H1 (cell line): Measurements from ENCODE around the gene ATP1B3. TPM values are rescaled to one million over a fixed set of nuclear protein-coding genes. Genes with fewer than 3 reads are reported as not detected.

Experiments used
- CTCF ChIA-PET: fragments of 300-600 bp; sonication (Branson Sonifier 250); formaldehyde crosslinking; loops from one replicate; lab custom pipeline; 2021; ENCODE audit not compliant: partially characterized antibody; lab: Charles Lee
- POLR2A ChIA-PET: fragments of 300-600 bp; sonication (Branson Sonifier 250); formaldehyde crosslinking; loops from one replicate; lab custom pipeline; 2021; ENCODE audit warnings: inconsistent platforms; ENCODE audit not compliant: partially characterized antibody; lab: Charles Lee
- DNase-seq, 2 experiments: peaks; one replicate each; pipeline versions ENCODE4 v3.0.0 to v3.0.0-alpha.2; 2010 to 2022; ENCODE audit warnings: low spot score in 2 of 2, low read depth in 1 of 2, mixed read lengths in 1 of 2
- FAIRE-seq: peaks from 2 replicates; lab custom pipeline; 2011; peaks lifted over from hg19 to GRCh38; lab: Jason Lieb, UNC
- H2AFZ ChIP-seq: 2 replicates; pipeline ENCODE4 v1.8.1; 2012; ENCODE audit warnings: low read length, inconsistent platforms
- H2AK5ac ChIP-seq: 2 replicates; pipeline ENCODE4 v1.6.1; 2013; ENCODE audit warnings: low read depth, low read length
- H2BK120ac ChIP-seq: replicated peaks from 2 replicates; pipeline ENCODE3; 2013; ENCODE audit warnings: low read depth, low read length, inconsistent platforms
- H2BK12ac ChIP-seq: 2 replicates; pipeline ENCODE4 v1.6.1; 2013; ENCODE audit warnings: low read depth, low read length
- H2BK15ac ChIP-seq: 2 replicates; pipeline ENCODE4 v1.6.1; 2013; ENCODE audit warnings: low read length
- H2BK20ac ChIP-seq: 2 replicates; pipeline ENCODE4 v1.6.1; 2013; ENCODE audit warnings: low read length
- H2BK5ac ChIP-seq: 2 replicates; pipeline ENCODE4 v1.6.1; 2013; ENCODE audit warnings: low read depth, low read length
- H3K14ac ChIP-seq: 2 replicates; pipeline ENCODE4 v1.6.1; 2013; ENCODE audit warnings: inconsistent platforms; ENCODE audit not compliant: insufficient read length
- H3K18ac ChIP-seq: 2 replicates; pipeline ENCODE4 v1.6.1; 2013; ENCODE audit warnings: low read length; ENCODE audit errors: extremely low read depth
- H3K23ac ChIP-seq: 2 replicates; pipeline ENCODE4 v1.6.1; 2013; ENCODE audit warnings: inconsistent platforms; ENCODE audit not compliant: insufficient read length
- H3K23me2 ChIP-seq: 2 replicates; pipeline ENCODE4 v1.6.1; 2013; ENCODE audit warnings: low read depth, low read length
- H3K27ac ChIP-seq: 2 replicates; pipeline ENCODE4 v1.6.1; 2011; ENCODE audit warnings: low read depth, low read length, inconsistent platforms
- H3K27me3 ChIP-seq, 4 experiments: replicated peaks in 1 of 4; 1 replicate in 1 of 4; 2 replicates in 3 of 4; pipeline versions ENCODE4 v1.6.1 to v1.8.1; 2011 to 2013; ENCODE audit warnings: low read length in 3 of 4, mild to moderate bottlenecking in 3 of 4, inconsistent platforms in 2 of 4, mixed read lengths in 2 of 4, moderate library complexity in 1 of 4; ENCODE audit not compliant: control insufficient read depth in 3 of 4, insufficient read depth in 3 of 4; ENCODE audit errors: extremely low read depth in 1 of 4
- H3K36me3 ChIP-seq, 4 experiments: 2 replicates each; pipeline versions ENCODE4 v1.6.1 to v1.8.1; 2011 to 2013; ENCODE audit warnings: mild to moderate bottlenecking in 4 of 4, low read length in 3 of 4, moderate library complexity in 2 of 4, control low read depth in 1 of 4, inconsistent platforms in 1 of 4; ENCODE audit not compliant: insufficient read depth in 4 of 4, control insufficient read depth in 2 of 4
- H3K4ac ChIP-seq: replicated peaks from 2 replicates; pipeline ENCODE3; 2013; ENCODE audit warnings: low read length, low read depth, mixed read lengths, inconsistent platforms; ENCODE audit not compliant: insufficient read length
- H3K4me1 ChIP-seq, 4 experiments: replicated peaks in 1 of 4; 1 replicate in 1 of 4; 2 replicates in 3 of 4; pipeline versions ENCODE4 v1.6.1 to v1.8.1; 2011 to 2013; ENCODE audit warnings: low read length in 3 of 4, inconsistent platforms in 2 of 4, mixed read lengths in 1 of 4; ENCODE audit not compliant: insufficient read depth in 4 of 4, control insufficient read depth in 3 of 4
- H3K4me2 ChIP-seq, 2 experiments: 2 replicates each; pipeline versions ENCODE4 v1.6.1 to v1.8.1; 2011 to 2013; ENCODE audit warnings: low read depth in 2 of 2, low read length in 2 of 2, control low read depth in 1 of 2, inconsistent platforms in 1 of 2, mild to moderate bottlenecking in 1 of 2; ENCODE audit not compliant: insufficient read depth in 1 of 2
- H3K4me3 ChIP-seq, 4 experiments: fragments of 200-600, 300-600 bp in 1 of 4; sonication (generic), shearing (Covaris generic), sonication (Bioruptor Twin) in 1 of 4; 2 replicates each; pipeline versions ENCODE4 v1.5.1 to v1.8.1; 2011 to 2016; ENCODE audit warnings: low read length in 4 of 4, low read depth in 3 of 4, control low read depth in 2 of 4, inconsistent platforms in 2 of 4, mild to moderate bottlenecking in 2 of 4, mixed read lengths in 1 of 4, moderate library complexity in 1 of 4; ENCODE audit not compliant: insufficient read depth in 2 of 4; ENCODE audit errors: extremely low read depth in 1 of 4
- H3K56ac ChIP-seq: replicated peaks from 2 replicates; pipeline ENCODE3; 2013; ENCODE audit warnings: low read depth, mild to moderate bottlenecking, mixed read lengths, low read length, inconsistent platforms; ENCODE audit not compliant: insufficient read length
- H3K79me1 ChIP-seq: 2 replicates; pipeline ENCODE4 v1.6.1; 2013; ENCODE audit warnings: low read depth, low read length, control low read depth
- H3K79me2 ChIP-seq, 2 experiments: 2 replicates each; pipeline versions ENCODE4 v1.6.1 to v1.8.1; 2012 to 2013; ENCODE audit warnings: low read length in 2 of 2, mild to moderate bottlenecking in 2 of 2, inconsistent platforms in 1 of 2; ENCODE audit not compliant: insufficient read depth in 2 of 2, control insufficient read depth in 1 of 2
- H3K9ac ChIP-seq, 4 experiments: replicated peaks in 1 of 4; 1 replicate in 1 of 4; 2 replicates in 3 of 4; pipeline versions ENCODE4 v1.6.1 to v1.8.1; 2011 to 2013; ENCODE audit warnings: low read depth in 3 of 4, low read length in 3 of 4, control low read depth in 2 of 4, mild to moderate bottlenecking in 2 of 4, moderate library complexity in 2 of 4, inconsistent platforms in 1 of 4; ENCODE audit errors: extremely low read depth in 1 of 4
- H3K9me3 ChIP-seq, 2 experiments: 2 replicates each; pipeline versions ENCODE4 v1.6.1 to v1.8.1; 2012 to 2013; ENCODE audit warnings: mild to moderate bottlenecking in 2 of 2, moderate library complexity in 2 of 2, control low read depth in 1 of 2, inconsistent platforms in 1 of 2, low read depth in 1 of 2, low read length in 1 of 2, mixed read lengths in 1 of 2; ENCODE audit not compliant: insufficient read depth in 2 of 2
- H4K20me1 ChIP-seq, 2 experiments: replicated peaks in 1 of 2; 2 replicates each; pipeline versions ENCODE3 to v1.8.1; 2011 to 2013; ENCODE audit warnings: inconsistent platforms in 2 of 2, low read length in 2 of 2, mild to moderate bottlenecking in 1 of 2; ENCODE audit not compliant: insufficient read depth in 2 of 2, control insufficient read depth in 1 of 2
- H4K5ac ChIP-seq: 2 replicates; pipeline ENCODE4 v1.6.1; 2013; ENCODE audit warnings: low read length, low read depth, mixed read lengths, inconsistent platforms; ENCODE audit not compliant: insufficient read length
- H4K8ac ChIP-seq: 2 replicates; pipeline ENCODE4 v1.8.0; 2013; ENCODE audit warnings: mild to moderate bottlenecking, moderate library complexity, low read length, inconsistent platforms; ENCODE audit not compliant: insufficient read depth; ENCODE audit errors: extremely low read depth
- H4K91ac ChIP-seq: replicated peaks from 2 replicates; pipeline ENCODE3; 2013; ENCODE audit warnings: low read length, mixed read lengths, inconsistent platforms; ENCODE audit not compliant: insufficient read length
- EP300 ChIP-seq, 2 experiments: IDR thresholded peaks; 1 replicate in 1 of 2; 2 replicates in 1 of 2; pipeline ENCODE4 v1.6.1; 2011 to 2012; ENCODE audit warnings: low read depth in 2 of 2, low read length in 2 of 2, mild to moderate bottlenecking in 2 of 2, borderline replicate concordance in 1 of 2, inconsistent platforms in 1 of 2, moderate library complexity in 1 of 2
- HDAC2 ChIP-seq, 2 experiments: fragments of 300-600 bp in 1 of 2; sonication (generic) in 1 of 2; IDR thresholded peaks; 2 replicates each; pipeline ENCODE4 v1.6.1; 2011 to 2012; ENCODE audit warnings: low read depth in 2 of 2, low read length in 2 of 2, mild to moderate bottlenecking in 2 of 2, moderate library complexity in 2 of 2, borderline replicate concordance in 1 of 2, inconsistent platforms in 1 of 2
- MAFK ChIP-seq: IDR thresholded peaks from 2 replicates; pipeline ENCODE4 v1.6.1; 2012; ENCODE audit warnings: low read depth, mild to moderate bottlenecking, improper control_type of control experiment, low read length
- MAX ChIP-seq: IDR thresholded peaks from 2 replicates; pipeline ENCODE4 v1.6.1; 2012; ENCODE audit warnings: inconsistent platforms
- POU5F1 ChIP-seq: IDR thresholded peaks from 2 replicates; pipeline ENCODE4 v1.6.1; 2011; ENCODE audit warnings: low read depth, mild to moderate bottlenecking, low read length, moderate library complexity
- RNF2 ChIP-seq: fragments of 200-900, 300-1000 bp; sonication (generic); IDR thresholded peaks from 2 replicates; pipeline ENCODE4 v1.7.1; 2016; ENCODE audit warnings: borderline replicate concordance, low read depth, mild to moderate bottlenecking, antibody characterized with exemption, low read length; ENCODE audit not compliant: poor library complexity, severe bottlenecking; ENCODE audit errors: missing control alignments
- TBP ChIP-seq: IDR thresholded peaks from 2 replicates; pipeline ENCODE4 v1.6.1; 2011; ENCODE audit warnings: low read depth, low read length, improper control_type of control experiment
- WGBS, 2 experiments: shearing (Covaris generic) in 1 of 2; methylation state at CpG; one replicate each; pipeline versions ENCODE4 v1.1.6 to v1.1.7; 2013 to 2015; ENCODE audit warnings: low lambda C conversion rate in 2 of 2, mixed read lengths in 2 of 2, inconsistent platforms in 1 of 2, low coverage in 1 of 2, missing lambda C conversion rate in 1 of 2; ENCODE audit not compliant: insufficient replicate concordance in 2 of 2, insufficient coverage in 1 of 2, insufficient read length in 1 of 2; ENCODE audit errors: extremely low coverage in 1 of 2, missing lambda C conversion rate in 1 of 2; 5-methylcytosine and 5-hydroxymethylcytosine counted together
- long read RNA-seq, 2 experiments: library from RNA in 1 of 2; library from capped mRNA in 1 of 2; stranded (forward); transcript quantifications; one replicate each; pipeline ENCODE4 v2.0.0, GENCODE V29; 2021; ENCODE audit warnings: inconsistent platforms in 1 of 2
- polyA minus RNA-seq, 3 experiments: library from RNA; depleted of rRNA, polyadenylated mRNA; stranded (reverse); fragments of >200 nt; gene quantifications; 1 replicate in 2 of 3; 2 replicates in 1 of 3; pipeline ENCODE4 v1.2.3, GENCODE V29; 2011
- polyA plus RNA-seq, 7 experiments: library from polyadenylated mRNA; depleted of rRNA in 3 of 7; stranded (reverse) in 5 of 7; unstranded in 2 of 7; fragments of >200 nt in 5 of 7; fragments of 200-250 nt in 2 of 7; gene quantifications; 1 replicate in 5 of 7; 2 replicates in 1 of 7; 4 replicates in 1 of 7; pipeline versions ENCODE4 v1.2.1 to v1.2.3, GENCODE V29; 2011 to 2013; ENCODE audit warnings: missing spikeins in 2 of 7, mixed read lengths in 2 of 7
- total RNA-seq: library from RNA; stranded (reverse); fragmentation: NEBNext Ultra II Directional; extraction: Animal tissue kit (Norgen Biotek cat#: 25700); gene quantifications from 2 replicates; pipeline ENCODE4 v1.2.1, GENCODE V29; 2021

Gene ATP1B3
- total RNA-seq (233 and 250 TPM in 2 replicates), polyA plus RNA-seq (2011; rRNA removed) (162 and 342 TPM in 2 replicates), polyA minus RNA-seq (2011; rRNA and poly(A)+ RNA removed) (130 and 165 TPM in 2 replicates)
- polyA plus RNA-seq (2011; cell fraction: cytosol; rRNA removed), result 243 TPM
- 62.7 TPM for polyA plus RNA-seq (2011; cell fraction: nucleus; rRNA removed)
- 208 to 470 TPM (median 231 TPM) in 4 replicates for polyA plus RNA-seq (2012, experiment 1 of 2)
- polyA plus RNA-seq (2012, experiment 2 of 2), result 68.4 TPM
- polyA plus RNA-seq (2013, experiment 1 of 2), result 292 TPM
- polyA plus RNA-seq (2013, experiment 2 of 2), result 344 TPM
- 96.7 TPM for polyA minus RNA-seq (2011; cell fraction: cytosol; rRNA and poly(A)+ RNA removed)
- 53.9 TPM for polyA minus RNA-seq (2011; cell fraction: nucleus; rRNA and poly(A)+ RNA removed)
- long read RNA-seq, experiment 1, transcript ATP1B3-201 (7 exons, 1,811 nt), result major isoform, 185 of 299 reads
- long read RNA-seq, experiment 1, partial matches to known transcripts, result 62 of 299 reads
- long read RNA-seq, experiment 1, other reads (novel, unspliced or antisense), result 48 of 299 reads
- long read RNA-seq, experiment 2, transcript ATP1B3-201 (7 exons, 1,811 nt), result major isoform, 5 of 23 reads
- long read RNA-seq, experiment 2, partial matches to known transcripts, result 2 of 23 reads
- long read RNA-seq, experiment 2, other reads (novel, unspliced or antisense), result 16 of 23 reads

DNA sequence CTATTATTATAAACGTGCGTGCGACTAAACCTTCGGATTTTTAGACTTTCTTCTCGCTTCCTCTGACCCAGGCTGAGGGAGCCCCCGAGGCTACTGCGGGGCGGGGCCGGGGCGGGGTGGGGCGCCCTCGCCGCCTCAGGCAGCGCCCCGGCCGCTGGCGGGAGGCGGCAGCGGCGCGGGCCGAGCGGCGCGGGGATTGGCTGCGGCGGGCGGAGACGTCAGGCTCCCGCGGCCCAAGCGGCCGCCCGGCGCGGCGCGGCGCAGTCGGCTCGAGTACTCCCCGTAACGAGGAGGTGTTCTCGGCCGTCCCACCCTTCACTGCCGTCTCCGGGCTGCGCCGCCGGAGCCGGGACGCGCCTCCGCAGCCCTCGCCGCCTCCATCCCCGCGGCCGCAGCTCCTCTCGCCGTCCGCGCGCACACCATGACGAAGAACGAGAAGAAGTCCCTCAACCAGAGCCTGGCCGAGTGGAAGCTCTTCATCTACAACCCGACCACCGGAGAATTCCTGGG, at the start of gene ATP1B3:
TSS of gene ATP1B3 (plus strand) at position 263 of the 510 bp plus-strand sequence. CDS start at position 422, 159 bp downstream.
- DNase-seq (peak; percentile 25 to 80), FAIRE-seq (no peak)
- H3K79me2 ChIP-seq, result peaks cover 9 to 42% of the 10 kb centered on the region in 2 experiments
- 1% methylated on average over 38 of the region's 69 CpGs; no CpG with 5 or more reads in 1 of the 2 experiments for WGBS, 2 experiments
- POLR2A ChIA-PET, result interaction anchor here (0.7 to 1.7 kb wide), 10 partner anchors 9 to 216 kb away, joined by 3 to 8 read pairs (median 4); partner anchors contain the start of gene GRK7
- peak within 1 kb of the TSS; percentile 83 for H4K5ac ChIP-seq
- H4K91ac ChIP-seq, result peak within 1 kb of the TSS; percentile 89
- H2BK5ac ChIP-seq, result 0 out of 2 replicates have a peak within 1 kb of the TSS, but pooled peaks have one; percentile 44
- H2BK12ac ChIP-seq, result peak within 1 kb of the TSS; percentile 27; the same call in 1 of the 2 replicates
- H2BK20ac ChIP-seq, result no peak within 1 kb of the TSS
- H3K4me2 ChIP-seq, result peak within 1 kb of the TSS; percentile 51 to 93
- peak within 1 kb of the TSS; percentile 74 to 97 (median 76) for H3K4me3 ChIP-seq
- peak within 1 kb of the TSS; percentile 95 for H4K8ac ChIP-seq
- H2BK15ac ChIP-seq, result no peak within 1 kb of the TSS
- H3K27me3 ChIP-seq, result no peaks in the 10 kb centered on the region
- peak within 1 kb of the TSS; percentile 91 for H2AFZ ChIP-seq
- peaks cover 0 to 3% (median 0%) of the 10 kb centered on the region in 4 experiments; a peak in 1 of 7 replicates for H3K4me1 ChIP-seq
- peaks cover 5 to 8% of the 10 kb centered on the region in 2 experiments for H4K20me1 ChIP-seq
- H3K23me2 ChIP-seq, result peaks cover 7% of the 10 kb centered on the region
- H3K9me3 ChIP-seq, result no peaks in the 10 kb centered on the region
- no peak within 1 kb of the TSS for H2BK120ac ChIP-seq
- H2AK5ac ChIP-seq, result no peak within 1 kb of the TSS
- H3K56ac ChIP-seq, result peak within 1 kb of the TSS; percentile 46
- peak within 1 kb of the TSS; percentile 79 to 99 (median 88) for H3K9ac ChIP-seq
- no peak within 1 kb of the TSS for H3K23ac ChIP-seq
- peaks cover 2% of the 10 kb centered on the region; the same call in 1 of the 2 replicates for H3K79me1 ChIP-seq
- no peak within 1 kb of the TSS for H3K4ac ChIP-seq
- H3K27ac ChIP-seq, result peak within 1 kb of the TSS; percentile 60; the same call in 1 of the 2 replicates
- CTCF ChIA-PET, result interaction anchor here (0.7 to 2.0 kb wide), 5 partner anchors 14 to 138 kb away, joined by 3 to 6 read pairs (median 3); partner anchors contain the start of gene RNF7
- peak within 1 kb of the TSS; percentile 62; the same call in 1 of the 2 replicates for H3K18ac ChIP-seq
- H3K14ac ChIP-seq, result peak within 1 kb of the TSS; percentile 28
- peaks cover 0 to 7% (median 0%) of the 10 kb centered on the region in 4 experiments; a peak in 2 of 8 replicates for H3K36me3 ChIP-seq
- TF ChIP-seq RNF2, result no peak
- TF ChIP-seq POU5F1, result no peak
- TF ChIP-seq MAX, result peak; percentile 8; the same call in 1 of the 2 replicates
- no peak for TF ChIP-seq HDAC2 (IDR thresholded peaks at IDR 0.05; ENCODE audit: borderline replicate concordance in 1 of 2, low read depth in 2 of 2, low read length in 2 of 2)
- TF ChIP-seq MAFK, result no peak
- TF ChIP-seq TBP, result peak; percentile 86
- no peak for TF ChIP-seq EP300 (IDR thresholded peaks at IDR 0.05; ENCODE audit: borderline replicate concordance in 1 of 2, low read depth in 2 of 2, low read length in 2 of 2)
